Mesenchymal stem cell (in vitro differentiated cells and primary cell): Measurements from ENCODE around the gene NFIL3.

Experiments
- DNase-seq: peaks from one replicate; pipeline ENCODE4 v3.0.0-alpha.2; 2013
- H2AFZ ChIP-seq: one replicate; pipeline ENCODE4 v1.6.1; 2013; ENCODE audit warnings: low read depth, mild to moderate bottlenecking, control low read depth, inconsistent platforms, low read length, moderate library complexity
- H2AK5ac ChIP-seq: 2 replicates; pipeline ENCODE4 v1.6.1; 2013; ENCODE audit warnings: low read length, moderate library complexity, mild to moderate bottlenecking, inconsistent platforms; ENCODE audit not compliant: severe bottlenecking
- H2BK120ac ChIP-seq: one replicate; pipeline ENCODE4 v1.6.1; 2013; ENCODE audit warnings: low read depth, mild to moderate bottlenecking, inconsistent platforms, low read length, moderate library complexity
- H2BK12ac ChIP-seq, 2 experiments: one replicate each; pipeline ENCODE4 v1.6.1; 2013; ENCODE audit warnings: inconsistent platforms in 2 of 2, low read length in 2 of 2, mild to moderate bottlenecking in 2 of 2, moderate library complexity in 2 of 2, control low read depth in 1 of 2
- H2BK15ac ChIP-seq: one replicate; pipeline ENCODE4 v1.6.1; 2013; ENCODE audit warnings: mild to moderate bottlenecking, low read depth, inconsistent platforms; ENCODE audit not compliant: poor library complexity, severe bottlenecking
- H2BK5ac ChIP-seq: 2 replicates; pipeline ENCODE4 v1.6.1; 2013; ENCODE audit warnings: low read depth, mild to moderate bottlenecking, low read length, control low read depth, inconsistent platforms; ENCODE audit not compliant: poor library complexity, severe bottlenecking
- H3K14ac ChIP-seq, 2 experiments: one replicate each; pipeline ENCODE4 v1.6.1; 2013; ENCODE audit warnings: inconsistent platforms in 2 of 2, low read length in 2 of 2, control low read depth in 1 of 2, mild to moderate bottlenecking in 1 of 2, moderate library complexity in 1 of 2
- H3K18ac ChIP-seq, 2 experiments: one replicate each; pipeline ENCODE4 v1.6.1; 2013; ENCODE audit warnings: inconsistent platforms in 2 of 2, low read length in 2 of 2, control low read depth in 1 of 2, low read depth in 1 of 2, mild to moderate bottlenecking in 1 of 2
- H3K23ac ChIP-seq, 2 experiments: one replicate each; pipeline ENCODE4 v1.6.1; 2013; ENCODE audit warnings: inconsistent platforms in 2 of 2, low read length in 2 of 2, mild to moderate bottlenecking in 2 of 2, moderate library complexity in 2 of 2, control low read depth in 1 of 2
- H3K27ac ChIP-seq: 2 replicates; pipeline ENCODE4 v1.5.1; 2013; ENCODE audit warnings: mild to moderate bottlenecking, moderate library complexity, low read length, control low read depth, inconsistent platforms; ENCODE audit not compliant: poor library complexity, severe bottlenecking
- H3K27me3 ChIP-seq, 2 experiments: 2 replicates each; pipeline versions ENCODE4 v1.6.1 to v1.7.0; 2013; ENCODE audit warnings: low read length in 2 of 2, mild to moderate bottlenecking in 2 of 2, moderate library complexity in 2 of 2, control low read depth in 1 of 2, inconsistent platforms in 1 of 2; ENCODE audit not compliant: control insufficient read depth in 1 of 2, insufficient read depth in 1 of 2
- H3K36me3 ChIP-seq, 2 experiments: 2 replicates each; pipeline versions ENCODE4 v1.6.1 to v1.7.0; 2013; ENCODE audit warnings: low read length in 2 of 2, control low read depth in 1 of 2, inconsistent platforms in 1 of 2, low read depth in 1 of 2, mild to moderate bottlenecking in 1 of 2; ENCODE audit not compliant: insufficient read depth in 2 of 2, control insufficient read depth in 1 of 2
- H3K4ac ChIP-seq, 2 experiments: one replicate each; pipeline ENCODE4 v1.6.1; 2013; ENCODE audit warnings: inconsistent platforms in 2 of 2, low read length in 2 of 2, mild to moderate bottlenecking in 2 of 2, moderate library complexity in 2 of 2, control low read depth in 1 of 2, low read depth in 1 of 2
- H3K4me1 ChIP-seq: 2 replicates; pipeline ENCODE4 v1.6.1; 2013; ENCODE audit warnings: low read depth, low read length, control low read depth; ENCODE audit not compliant: control insufficient read depth, insufficient read depth
- H3K4me2 ChIP-seq: 2 replicates; pipeline ENCODE4 v1.6.1; 2013; ENCODE audit warnings: low read length, mild to moderate bottlenecking, inconsistent platforms; ENCODE audit not compliant: poor library complexity, severe bottlenecking
- H3K4me3 ChIP-seq, 2 experiments: 2 replicates each; pipeline versions ENCODE4 v1.5.1 to v1.7.0; 2013; ENCODE audit warnings: low read length in 2 of 2, mild to moderate bottlenecking in 2 of 2, control low read depth in 1 of 2, low read depth in 1 of 2; ENCODE audit not compliant: insufficient read depth in 1 of 2
- H3K79me1 ChIP-seq: replicated peaks from 2 replicates; pipeline ENCODE4 v1.6.1; 2013; ENCODE audit warnings: mild to moderate bottlenecking, control low read depth, low read length, inconsistent platforms; ENCODE audit not compliant: poor library complexity, severe bottlenecking
- H3K9ac ChIP-seq: 2 replicates; pipeline ENCODE4 v1.7.0; 2013; ENCODE audit warnings: mild to moderate bottlenecking, low read length, moderate library complexity
- H3K9me3 ChIP-seq: 2 replicates; pipeline ENCODE4 v1.7.0; 2013; ENCODE audit warnings: mild to moderate bottlenecking, low read length; ENCODE audit not compliant: control insufficient read depth
- H4K8ac ChIP-seq: one replicate; pipeline ENCODE4 v1.6.1; 2013; ENCODE audit warnings: inconsistent platforms, mild to moderate bottlenecking, low read length, moderate library complexity
- H4K91ac ChIP-seq: one replicate; pipeline ENCODE4 v1.6.1; 2013; ENCODE audit warnings: mild to moderate bottlenecking, low read length, inconsistent platforms
- WGBS: methylation state at CpG from one replicate; pipeline ENCODE4 v1.1.7; 2013; ENCODE audit warnings: mixed read lengths; 5-methylcytosine and 5-hydroxymethylcytosine counted together

NFIL3 gene

DNA sequence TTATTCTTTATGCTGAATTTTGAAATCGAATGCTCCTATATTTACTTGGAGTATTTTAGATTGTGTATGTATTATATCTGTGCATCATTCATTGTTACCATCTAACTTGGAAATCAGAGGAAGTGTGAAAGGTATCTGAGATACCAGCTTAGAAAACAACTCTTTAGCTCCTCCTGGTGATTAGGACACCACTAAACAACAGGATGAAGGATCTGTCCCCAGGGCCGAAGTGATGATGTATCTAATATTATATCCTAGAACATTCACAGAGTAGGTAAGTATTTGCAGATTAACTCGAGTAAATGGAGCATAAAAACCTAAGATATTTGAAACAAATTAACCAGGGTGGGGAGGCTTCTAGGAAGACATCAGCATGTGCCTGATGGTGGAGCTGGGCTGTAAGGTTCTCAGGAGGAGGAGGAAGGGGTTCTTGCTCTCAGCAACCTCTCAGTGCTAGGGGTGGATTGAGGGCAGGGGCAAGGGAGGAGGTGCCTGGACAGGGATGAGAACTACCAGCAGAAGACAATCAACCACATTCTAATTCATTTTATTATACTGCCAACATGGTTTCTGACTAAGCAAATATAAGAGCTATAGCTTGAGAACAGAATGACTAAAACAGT, 2.6 kb upstream of the NFIL3 start:
- H3K4me2 ChIP-seq: no peak overlapping the region
- H3K14ac ChIP-seq: no peak overlapping the region
- H2AK5ac ChIP-seq: no peak overlapping the region
- peaks cover 11% of the 10 kb centered on the region for H3K4me1 ChIP-seq
- H3K18ac ChIP-seq: no peak overlapping the region
- no peak overlapping the region for H3K4ac ChIP-seq
- WGBS: no CpG with 5 or more reads among the region's 3 CpGs
- no peaks in the 10 kb centered on the region for H3K9me3 ChIP-seq
- H2BK12ac ChIP-seq: no peak overlapping the region
- H4K8ac ChIP-seq: no peak overlapping the region
- H3K4me3 ChIP-seq: peak overlapping the region in 1 of 2 experiments; percentile 83
- H3K9ac ChIP-seq: peak overlapping the region; percentile 97
- no peaks in the 10 kb centered on the region for H3K36me3 ChIP-seq
- no peak overlapping the region for H2BK5ac ChIP-seq
- no peak overlapping the region for H2AFZ ChIP-seq
- H3K79me1 ChIP-seq: peaks cover 1% of the 10 kb centered on the region
- peak; percentile 67 for DNase-seq
- no peak overlapping the region for H2BK120ac ChIP-seq
- H3K23ac ChIP-seq: no peak overlapping the region
- no peak overlapping the region for H2BK15ac ChIP-seq
- H4K91ac ChIP-seq: no peak overlapping the region
- H3K27ac ChIP-seq: no peak overlapping the region
- no peaks in the 10 kb centered on the region for H3K27me3 ChIP-seq

DNA sequence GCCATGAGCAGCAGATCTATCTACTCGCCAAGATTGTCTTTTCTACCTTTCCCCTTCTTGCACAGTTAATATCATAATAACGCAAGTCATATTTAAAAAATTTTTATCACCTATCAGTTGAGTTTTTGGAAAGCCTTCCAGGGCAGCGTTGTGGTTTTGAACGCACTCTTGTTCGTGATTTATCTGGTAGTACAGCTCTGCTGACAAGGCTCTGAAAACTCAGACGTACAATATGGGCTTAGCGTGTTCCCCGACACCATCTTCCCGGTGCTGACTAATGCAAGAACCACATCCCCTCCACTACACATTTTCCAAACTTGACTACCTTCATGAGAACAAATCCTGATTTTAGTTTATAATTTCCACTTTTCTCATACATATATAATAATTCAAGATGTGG, 1.6 kb upstream of the NFIL3 start:
- Histone ChIP-seq H3K36me3 (no peaks in the 10 kb centered on the region), H3K4ac (no peak overlapping the region), H3K18ac (no peak overlapping the region), H3K4me2 (no peak overlapping the region), H2AK5ac (no peak overlapping the region), H3K4me1 (peaks cover 13% of the 10 kb centered on the region), H3K23ac (no peak overlapping the region), H2AFZ (no peak overlapping the region), H2BK120ac (no peak overlapping the region), H2BK5ac (no peak overlapping the region), H4K8ac (no peak overlapping the region), H4K91ac (no peak overlapping the region), H2BK15ac (no peak overlapping the region), H3K4me3 (peak overlapping the region in 1 of 2 experiments; percentile 83), H3K9ac (peak overlapping the region; percentile 97), H3K14ac (no peak overlapping the region), H3K9me3 (no peaks in the 10 kb centered on the region), H3K27me3 (no peaks in the 10 kb centered on the region), H3K27ac (no peak overlapping the region), H3K79me1 (peaks cover 1% of the 10 kb centered on the region), H2BK12ac (no peak overlapping the region)
- 95% methylated on average over 9 of the region's 9 CpGs for WGBS
- DNase-seq: no peak

DNA sequence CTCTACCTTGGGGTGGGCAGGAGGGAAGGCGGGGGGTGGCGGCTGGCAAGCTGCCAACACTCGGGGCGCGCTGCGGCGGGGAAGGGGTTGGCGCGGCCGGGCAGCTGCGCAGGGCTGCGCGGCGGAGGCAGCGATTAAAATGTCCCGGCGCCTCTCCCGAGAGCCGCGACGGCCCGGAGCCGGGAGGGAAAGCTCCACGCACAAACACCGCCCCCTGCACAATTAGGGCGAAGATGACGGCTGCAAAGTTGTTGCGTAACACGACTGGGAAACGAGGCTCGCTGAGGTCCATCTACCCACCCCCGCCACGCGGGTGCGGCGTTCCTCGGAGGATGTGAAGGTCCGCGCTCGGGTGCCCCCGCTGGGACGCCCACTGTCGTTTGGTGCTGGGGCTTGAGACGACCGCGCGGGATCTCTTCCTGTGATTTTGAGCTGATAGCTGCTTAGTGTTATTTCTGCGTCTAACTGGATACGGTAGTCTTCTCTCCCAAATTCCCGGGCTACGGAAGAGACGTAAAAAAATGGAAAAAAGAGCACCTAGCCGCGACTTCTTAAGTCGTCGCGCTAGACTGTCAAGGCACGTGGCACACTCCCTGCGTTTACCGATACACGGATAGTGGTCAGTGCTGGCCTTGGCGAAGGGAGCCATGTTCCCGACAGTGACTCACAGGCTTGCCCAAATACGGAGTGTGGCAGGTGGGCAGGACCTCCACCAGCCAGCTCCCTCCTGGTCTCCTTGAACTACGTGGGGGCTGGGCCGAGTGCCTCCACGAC, 958 bp upstream of the NFIL3 start:
- 4% methylated on average over 59 of the region's 67 CpGs for WGBS
- H2BK120ac ChIP-seq: peak overlapping the region; percentile 21
- peaks cover 14% of the 10 kb centered on the region for H3K4me1 ChIP-seq
- no peak overlapping the region for H3K27ac ChIP-seq
- peak overlapping the region; percentile 69 to 93 for H2BK12ac ChIP-seq
- H3K9ac ChIP-seq: peak overlapping the region; percentile 97
- H3K4me2 ChIP-seq: peak overlapping the region; percentile 74
- peak overlapping the region; percentile 11 for H2BK5ac ChIP-seq
- peak overlapping the region; percentile 4 to 54 for H3K23ac ChIP-seq
- H3K36me3 ChIP-seq: no peaks in the 10 kb centered on the region
- H3K14ac ChIP-seq: peak overlapping the region in 1 of 2 experiments; percentile 91
- H3K18ac ChIP-seq: peak overlapping the region; percentile 95 to 99
- DNase-seq: peak; percentile 92
- H3K4me3 ChIP-seq: peak overlapping the region; percentile 83 to 87
- peak overlapping the region; percentile 89 to 93 for H3K4ac ChIP-seq
- H3K9me3 ChIP-seq: no peaks in the 10 kb centered on the region
- peak overlapping the region; percentile 97 for H4K8ac ChIP-seq
- H2AFZ ChIP-seq: peak overlapping the region; percentile 36
- H2AK5ac ChIP-seq: no peak overlapping the region
- no peaks in the 10 kb centered on the region for H3K27me3 ChIP-seq
- peak overlapping the region; percentile 91 for H4K91ac ChIP-seq
- H2BK15ac ChIP-seq: peak overlapping the region; percentile 81
- peaks cover 1% of the 10 kb centered on the region for H3K79me1 ChIP-seq
